HepG2 (cell line): ENCODE results near the gene LRRC40. TPM values are rescaled to one million over a fixed set of nuclear protein-coding genes. Genes with fewer than 3 reads are reported as not detected.

ENCODE experiments used
- CENPT ChIP-seq: sonication (generic); formaldehyde crosslinking; IDR thresholded peaks from 2 replicates; pipeline ENCODE4 v1.8.0; 2022; ENCODE audit warnings: low read depth, mild to moderate bottlenecking, moderate library complexity, missing genetic modification reagents
- EHMT2 ChIP-seq: fragments of 200-600 bp; sonication (generic); IDR thresholded peaks from 2 replicates; pipeline ENCODE4 v1.7.0; 2017; ENCODE audit warnings: antibody characterized with exemption, low read depth, low read length, borderline replicate concordance
- HNRNPUL1 ChIP-seq: fragments of 200-400 bp; formaldehyde crosslinking; IDR thresholded peaks from 2 replicates; pipeline ENCODE4 v1.6.1; 2017; ENCODE audit warnings: low read depth, mild to moderate bottlenecking, low read length, moderate library complexity
- HOMEZ ChIP-seq: IDR thresholded peaks from 2 replicates; pipeline ENCODE4 v1.6.1; 2016; ENCODE audit warnings: low read depth
- KLF9 ChIP-seq: IDR thresholded peaks from 2 replicates; pipeline ENCODE4 v1.6.1; 2016; ENCODE audit warnings: low read depth
- MAFK ChIP-seq, 2 experiments: IDR thresholded peaks in 1 of 2; conservative IDR thresholded peaks in 1 of 2; 2 replicates each; pipeline ENCODE4 v1.6.1; 2011; ENCODE audit warnings: improper control_type of control experiment in 2 of 2, low read length in 2 of 2
- RCOR2 ChIP-seq: IDR thresholded peaks from 2 replicates; pipeline ENCODE4 v1.6.1; 2016; ENCODE audit warnings: missing biosample characterization, missing genetic modification reagents
- TCF12 ChIP-seq, 2 experiments: fragments of 450-650 bp in 1 of 2; sonication (generic) in 1 of 2; formaldehyde crosslinking in 1 of 2; IDR thresholded peaks; 2 replicates each; pipeline versions ENCODE4 v1.6.1 to v1.8.0; 2017 to 2022; ENCODE audit warnings: antibody characterized with exemption in 1 of 2, mild to moderate bottlenecking in 1 of 2, missing genetic modification reagents in 1 of 2, moderate library complexity in 1 of 2
- TP53 ChIP-seq: sonication (generic); formaldehyde crosslinking; conservative IDR thresholded peaks from 2 replicates; pipeline ENCODE4 v1.4.0; 2020; ENCODE audit warnings: missing genetic modification reagents
- ZNF296 ChIP-seq: sonication (generic); formaldehyde crosslinking; conservative IDR thresholded peaks from 2 replicates; pipeline ENCODE4 v1.5.0; 2020; ENCODE audit warnings: mild to moderate bottlenecking, missing genetic modification reagents
- ZNF441 ChIP-seq: sonication (generic); formaldehyde crosslinking; IDR thresholded peaks from 2 replicates; pipeline ENCODE4 v1.7.0; 2021; ENCODE audit warnings: missing genetic modification reagents, borderline replicate concordance
- ZNF781 ChIP-seq: sonication (generic); formaldehyde crosslinking; IDR thresholded peaks from 2 replicates; pipeline ENCODE4 v1.5.1; 2020; ENCODE audit warnings: borderline replicate concordance, mild to moderate bottlenecking, missing genetic modification reagents; ENCODE audit errors: not compliant biosample characterization
- polyA plus RNA-seq, 8 experiments: library from polyadenylated mRNA; depleted of rRNA in 3 of 8; stranded (reverse) in 7 of 8; unstranded in 1 of 8; fragments of >200 nt; fragmentation: Illumina TruSeq in 4 of 8; extraction: Trizol in 4 of 8; gene quantifications; 2 replicates each; pipeline versions ENCODE4 v1.2.1 to v1.2.3, GENCODE V29; 2011 to 2016; ENCODE audit warnings: low read depth in 4 of 8, missing spikeins in 1 of 8, mixed read lengths in 1 of 8; ENCODE audit not compliant: insufficient read depth in 1 of 8
- total RNA-seq, 5 experiments: library from RNA; depleted of rRNA; stranded (reverse); fragments of >200 nt; fragmentation: Illumina TruSeq; extraction: Trizol; gene quantifications; 2 replicates each; pipeline ENCODE4 v1.2.3, GENCODE V29; 2016; ENCODE audit warnings: low read depth in 1 of 5
- TF ChIP-seq, protein P1 (sequence below): sonication (generic); formaldehyde crosslinking; IDR thresholded peaks from 2 replicates; pipeline ENCODE4 v1.5.0; 2020; ENCODE audit warnings: mild to moderate bottlenecking, missing genetic modification reagents, borderline replicate concordance
- TF ChIP-seq, protein P2 (sequence below): sonication (generic); formaldehyde crosslinking; IDR thresholded peaks from 2 replicates; pipeline ENCODE4 v1.4.0; 2020; ENCODE audit warnings: missing genetic modification reagents, mild to moderate bottlenecking, borderline replicate concordance
- TF ChIP-seq, protein P3 (sequence below): sonication (generic); formaldehyde crosslinking; IDR thresholded peaks from 2 replicates; pipeline ENCODE4 v1.9.0; 2022; ENCODE audit warnings: low read depth, missing genetic modification reagents

The LRRC40 gene
- total and polyA plus RNA-seq, 2 of the 13 experiments (the other 11 are each of a cell fraction or from before 2014, with no cell fraction given) = 10.3 to 32.7 TPM

DNA sequence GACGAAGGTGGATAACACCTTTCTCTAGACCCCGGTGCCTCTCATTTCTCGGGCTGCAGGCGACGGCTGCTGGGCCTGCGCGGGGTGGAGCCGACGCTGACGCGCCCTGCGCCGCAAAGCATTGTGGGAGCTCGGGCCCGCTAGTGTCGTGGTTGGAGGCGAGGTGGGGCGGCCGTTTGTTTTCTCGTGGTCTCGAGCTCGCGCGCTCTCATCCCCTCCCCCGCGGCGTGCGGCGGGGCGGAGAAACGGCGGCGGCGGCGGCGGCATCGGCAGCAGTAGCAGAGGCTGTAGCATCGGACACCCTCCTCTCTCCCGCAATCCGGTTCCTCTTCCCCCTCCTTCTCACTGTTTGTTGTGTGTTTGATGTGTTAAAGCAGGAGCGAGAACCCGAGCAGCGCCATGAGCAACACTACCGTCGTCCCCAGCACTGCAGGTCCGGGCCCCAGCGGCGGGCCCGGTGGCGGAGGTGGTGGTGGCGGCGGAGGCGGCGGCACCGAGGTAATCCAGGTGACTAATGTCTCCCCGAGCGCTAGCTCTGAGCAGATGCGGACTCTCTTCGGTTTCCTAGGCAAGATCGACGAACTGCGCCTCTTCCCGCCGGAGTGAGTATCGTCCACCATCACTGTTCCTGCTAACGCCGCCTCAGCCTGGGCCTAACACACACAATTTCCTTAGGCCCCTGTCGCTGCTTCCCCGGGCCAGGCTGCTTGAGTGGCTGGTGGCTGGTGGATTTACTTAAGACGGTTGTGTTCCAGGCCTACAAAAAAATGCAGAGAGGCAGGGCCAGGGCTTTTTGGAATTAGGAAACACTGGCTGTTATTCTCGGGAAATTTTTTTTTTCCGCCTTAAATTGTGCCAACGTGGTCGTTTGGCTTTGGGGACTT is 16.1 kb upstream of the LRRC40 start, which contains the start of gene SRSF11 (continued):
- TF ChIP-seq, protein P1, sequence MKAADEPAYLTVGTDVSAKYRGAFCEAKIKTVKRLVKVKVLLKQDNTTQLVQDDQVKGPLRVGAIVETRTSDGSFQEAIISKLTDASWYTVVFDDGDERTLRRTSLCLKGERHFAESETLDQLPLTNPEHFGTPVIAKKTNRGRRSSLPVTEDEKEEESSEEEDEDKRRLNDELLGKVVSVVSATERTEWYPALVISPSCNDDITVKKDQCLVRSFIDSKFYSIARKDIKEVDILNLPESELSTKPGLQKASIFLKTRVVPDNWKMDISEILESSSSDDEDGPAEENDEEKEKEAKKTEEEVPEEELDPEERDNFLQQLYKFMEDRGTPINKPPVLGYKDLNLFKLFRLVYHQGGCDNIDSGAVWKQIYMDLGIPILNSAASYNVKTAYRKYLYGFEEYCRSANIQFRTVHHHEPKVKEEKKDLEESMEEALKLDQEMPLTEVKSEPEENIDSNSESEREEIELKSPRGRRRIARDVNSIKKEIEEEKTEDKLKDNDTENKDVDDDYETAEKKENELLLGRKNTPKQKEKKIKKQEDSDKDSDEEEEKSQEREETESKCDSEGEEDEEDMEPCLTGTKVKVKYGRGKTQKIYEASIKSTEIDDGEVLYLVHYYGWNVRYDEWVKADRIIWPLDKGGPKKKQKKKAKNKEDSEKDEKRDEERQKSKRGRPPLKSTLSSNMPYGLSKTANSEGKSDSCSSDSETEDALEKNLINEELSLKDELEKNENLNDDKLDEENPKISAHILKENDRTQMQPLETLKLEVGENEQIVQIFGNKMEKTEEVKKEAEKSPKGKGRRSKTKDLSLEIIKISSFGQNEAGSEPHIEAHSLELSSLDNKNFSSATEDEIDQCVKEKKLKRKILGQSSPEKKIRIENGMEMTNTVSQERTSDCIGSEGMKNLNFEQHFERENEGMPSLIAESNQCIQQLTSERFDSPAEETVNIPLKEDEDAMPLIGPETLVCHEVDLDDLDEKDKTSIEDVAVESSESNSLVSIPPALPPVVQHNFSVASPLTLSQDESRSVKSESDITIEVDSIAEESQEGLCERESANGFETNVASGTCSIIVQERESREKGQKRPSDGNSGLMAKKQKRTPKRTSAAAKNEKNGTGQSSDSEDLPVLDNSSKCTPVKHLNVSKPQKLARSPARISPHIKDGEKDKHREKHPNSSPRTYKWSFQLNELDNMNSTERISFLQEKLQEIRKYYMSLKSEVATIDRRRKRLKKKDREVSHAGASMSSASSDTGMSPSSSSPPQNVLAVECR (CRISPR knock-in tag) = peak; percentile 93
- TF ChIP-seq MAFK (conservative IDR thresholded peaks at IDR 0.05 in 1 of 2, IDR thresholded peaks at IDR 0.05 in 1 of 2; ENCODE audit: low read length in 2 of 2) = no peak
- TF ChIP-seq ZNF296 (CRISPR knock-in tag) = no peak
- TF ChIP-seq KLF9 (CRISPR knock-in tag) = no peak; the same call in 1 of the 2 replicates
- TF ChIP-seq, protein P2, sequence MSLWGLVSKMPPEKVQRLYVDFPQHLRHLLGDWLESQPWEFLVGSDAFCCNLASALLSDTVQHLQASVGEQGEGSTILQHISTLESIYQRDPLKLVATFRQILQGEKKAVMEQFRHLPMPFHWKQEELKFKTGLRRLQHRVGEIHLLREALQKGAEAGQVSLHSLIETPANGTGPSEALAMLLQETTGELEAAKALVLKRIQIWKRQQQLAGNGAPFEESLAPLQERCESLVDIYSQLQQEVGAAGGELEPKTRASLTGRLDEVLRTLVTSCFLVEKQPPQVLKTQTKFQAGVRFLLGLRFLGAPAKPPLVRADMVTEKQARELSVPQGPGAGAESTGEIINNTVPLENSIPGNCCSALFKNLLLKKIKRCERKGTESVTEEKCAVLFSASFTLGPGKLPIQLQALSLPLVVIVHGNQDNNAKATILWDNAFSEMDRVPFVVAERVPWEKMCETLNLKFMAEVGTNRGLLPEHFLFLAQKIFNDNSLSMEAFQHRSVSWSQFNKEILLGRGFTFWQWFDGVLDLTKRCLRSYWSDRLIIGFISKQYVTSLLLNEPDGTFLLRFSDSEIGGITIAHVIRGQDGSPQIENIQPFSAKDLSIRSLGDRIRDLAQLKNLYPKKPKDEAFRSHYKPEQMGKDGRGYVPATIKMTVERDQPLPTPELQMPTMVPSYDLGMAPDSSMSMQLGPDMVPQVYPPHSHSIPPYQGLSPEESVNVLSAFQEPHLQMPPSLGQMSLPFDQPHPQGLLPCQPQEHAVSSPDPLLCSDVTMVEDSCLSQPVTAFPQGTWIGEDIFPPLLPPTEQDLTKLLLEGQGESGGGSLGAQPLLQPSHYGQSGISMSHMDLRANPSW (CRISPR knock-in tag) = peak; percentile 60; the same call in 1 of the 2 replicates
- peak; percentile 76; the same call in 1 of the 2 replicates for TF ChIP-seq ZNF441
- TF ChIP-seq HOMEZ (CRISPR knock-in tag) = peak; percentile 75; the same call in 1 of the 2 replicates
- peak; percentile 84 for TF ChIP-seq ZNF781
- TF ChIP-seq RCOR2 (CRISPR knock-in tag) = no peak
- TF ChIP-seq HNRNPUL1 = peak; percentile 54; the same call in 1 of the 2 replicates
- TF ChIP-seq TP53 (CRISPR knock-in tag) = no peak
- no peak for TF ChIP-seq CENPT
- TF ChIP-seq, protein P3, sequence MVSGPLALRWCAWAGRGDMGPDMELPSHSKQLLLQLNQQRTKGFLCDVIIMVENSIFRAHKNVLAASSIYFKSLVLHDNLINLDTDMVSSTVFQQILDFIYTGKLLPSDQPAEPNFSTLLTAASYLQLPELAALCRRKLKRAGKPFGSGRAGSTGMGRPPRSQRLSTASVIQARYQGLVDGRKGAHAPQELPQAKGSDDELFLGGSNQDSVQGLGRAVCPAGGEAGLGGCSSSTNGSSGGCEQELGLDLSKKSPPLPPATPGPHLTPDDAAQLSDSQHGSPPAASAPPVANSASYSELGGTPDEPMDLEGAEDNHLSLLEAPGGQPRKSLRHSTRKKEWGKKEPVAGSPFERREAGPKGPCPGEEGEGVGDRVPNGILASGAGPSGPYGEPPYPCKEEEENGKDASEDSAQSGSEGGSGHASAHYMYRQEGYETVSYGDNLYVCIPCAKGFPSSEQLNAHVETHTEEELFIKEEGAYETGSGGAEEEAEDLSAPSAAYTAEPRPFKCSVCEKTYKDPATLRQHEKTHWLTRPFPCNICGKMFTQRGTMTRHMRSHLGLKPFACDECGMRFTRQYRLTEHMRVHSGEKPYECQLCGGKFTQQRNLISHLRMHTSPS (CRISPR knock-in tag) = 0 out of 2 replicates have a peak, but pooled peaks have one; percentile 36
- no peak for TF ChIP-seq TCF12 (IDR thresholded peaks at IDR 0.05)
- TF ChIP-seq TCF12 (CRISPR knock-in tag; IDR thresholded peaks at IDR 0.05) = peak; percentile 48; the same call in 1 of the 2 replicates
- TF ChIP-seq EHMT2 = no peak
